ENCODE results near the gene PCSK4.
A peak's percentile ranks its signal among the peaks of the same experiment; 100 is the strongest.
"Not testable (repeated sequence)": the region's sequence is repeated elsewhere in the genome, so short reads cannot be mapped to it uniquely, and the experiment has no call there.

The PCSK4 gene

DNA sequence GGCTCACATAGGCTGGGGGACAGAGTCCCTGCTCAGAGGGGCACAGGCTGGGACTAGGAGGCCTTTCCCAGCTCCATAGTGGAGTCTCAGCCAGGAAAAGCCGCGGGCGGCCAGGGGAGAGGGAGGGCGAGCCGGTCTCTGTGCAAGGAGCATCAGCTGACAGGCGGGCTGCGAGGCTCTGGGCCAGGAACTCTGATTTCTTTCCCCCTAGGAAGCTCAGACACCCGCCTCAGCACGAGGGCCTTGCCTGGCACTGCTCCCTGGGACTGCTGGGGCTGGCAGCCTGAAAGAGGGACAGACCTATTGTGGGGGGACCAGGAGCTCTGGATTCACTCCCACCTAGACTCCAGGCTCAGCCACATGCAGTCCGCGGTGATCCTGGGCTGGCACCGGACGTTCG lies 31.5 kb upstream of the PCSK4 start:
- DNase-seq, result no peak

DNA sequence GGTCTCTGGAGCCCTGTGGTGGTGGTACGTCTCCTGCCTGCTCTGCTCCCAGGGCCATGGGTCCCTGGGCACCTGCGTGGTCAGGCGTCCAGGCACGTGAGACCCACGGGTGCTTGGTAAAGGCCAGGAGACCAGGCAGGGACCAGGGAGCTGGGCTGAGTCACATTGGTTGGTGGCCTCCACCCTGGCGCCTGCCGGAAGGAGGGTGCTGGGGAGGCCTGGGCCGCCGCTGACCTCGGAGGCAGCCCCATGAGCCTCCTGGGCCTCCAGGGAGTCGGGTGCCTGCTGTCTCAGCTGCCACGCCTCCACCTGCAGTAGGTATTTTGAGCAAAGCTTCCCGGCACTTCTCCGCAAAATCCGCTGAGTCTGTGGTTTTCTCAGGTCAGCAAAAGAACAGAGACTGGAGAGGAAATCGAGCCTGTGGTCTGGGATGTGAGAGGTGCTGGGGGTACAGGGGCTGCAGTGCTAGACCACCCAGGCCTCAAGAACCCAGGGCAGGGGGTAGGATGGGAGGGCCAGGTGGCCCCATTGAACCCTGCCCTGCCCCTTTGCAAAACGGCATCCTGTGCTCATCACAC lies 30.1 kb upstream of the PCSK4 start:
- no peak for DNase-seq

DNA sequence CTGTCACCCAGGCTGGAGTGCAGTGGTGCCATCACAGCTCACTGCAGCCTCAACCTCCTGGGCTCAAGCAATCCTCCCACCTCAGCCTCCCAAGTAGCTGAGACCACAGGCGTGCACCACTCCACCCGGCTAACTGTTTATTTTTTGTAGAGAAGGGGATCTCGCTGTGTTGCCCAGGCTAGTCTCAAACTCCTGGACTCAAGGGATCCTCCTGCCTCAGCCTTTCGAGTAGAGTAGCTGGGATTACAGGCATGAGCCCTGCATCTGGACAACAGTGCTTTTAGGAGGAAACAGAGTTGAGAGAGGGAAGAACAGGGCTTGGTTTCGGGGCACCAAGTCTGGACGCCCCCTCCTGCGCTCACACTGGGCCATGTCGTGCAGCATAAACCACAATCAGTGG lies 29.7 kb upstream of the PCSK4 start:
- not testable (repeated sequence) for DNase-seq

DNA sequence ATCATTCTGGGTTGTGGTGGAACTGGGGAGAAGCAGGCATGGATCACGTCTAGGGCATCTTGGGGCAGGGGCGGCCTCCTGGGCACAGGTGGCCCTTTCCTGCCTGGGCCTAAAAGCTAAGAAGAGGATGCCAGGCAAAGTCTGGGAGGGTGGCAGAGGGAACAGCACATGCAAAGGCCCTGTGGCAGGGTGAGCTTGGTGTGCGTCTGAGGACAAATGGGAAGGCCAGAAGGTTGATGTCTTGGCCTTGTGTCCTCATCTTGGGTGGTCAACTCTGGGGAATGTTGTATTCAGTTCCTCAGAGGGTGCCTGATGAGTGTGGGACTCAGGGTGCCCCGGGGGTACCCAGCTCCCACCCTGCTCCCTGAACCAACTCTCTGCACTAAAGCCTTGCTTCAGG lies 28.3 kb upstream of the PCSK4 start:
- DNase-seq, result no peak

DNA sequence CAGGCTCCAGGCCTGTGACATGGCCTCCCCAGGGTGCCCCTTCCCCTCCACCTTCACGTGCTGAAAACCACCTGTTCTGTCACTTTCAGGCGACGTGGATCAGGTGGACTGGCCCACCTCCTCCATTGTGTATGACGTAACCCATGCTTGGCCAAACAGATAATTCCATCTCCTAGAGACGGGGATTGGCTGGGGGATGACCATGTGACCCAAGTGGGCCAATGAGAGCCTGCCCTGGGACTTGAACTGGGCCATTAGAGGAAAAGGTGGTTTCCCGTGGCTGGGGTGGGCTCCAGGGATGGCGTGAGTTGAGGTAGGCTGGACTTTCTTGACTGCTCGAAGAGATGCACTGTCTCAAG lies 26.2 kb upstream of the PCSK4 start:
- DNase-seq, result no peak

DNA sequence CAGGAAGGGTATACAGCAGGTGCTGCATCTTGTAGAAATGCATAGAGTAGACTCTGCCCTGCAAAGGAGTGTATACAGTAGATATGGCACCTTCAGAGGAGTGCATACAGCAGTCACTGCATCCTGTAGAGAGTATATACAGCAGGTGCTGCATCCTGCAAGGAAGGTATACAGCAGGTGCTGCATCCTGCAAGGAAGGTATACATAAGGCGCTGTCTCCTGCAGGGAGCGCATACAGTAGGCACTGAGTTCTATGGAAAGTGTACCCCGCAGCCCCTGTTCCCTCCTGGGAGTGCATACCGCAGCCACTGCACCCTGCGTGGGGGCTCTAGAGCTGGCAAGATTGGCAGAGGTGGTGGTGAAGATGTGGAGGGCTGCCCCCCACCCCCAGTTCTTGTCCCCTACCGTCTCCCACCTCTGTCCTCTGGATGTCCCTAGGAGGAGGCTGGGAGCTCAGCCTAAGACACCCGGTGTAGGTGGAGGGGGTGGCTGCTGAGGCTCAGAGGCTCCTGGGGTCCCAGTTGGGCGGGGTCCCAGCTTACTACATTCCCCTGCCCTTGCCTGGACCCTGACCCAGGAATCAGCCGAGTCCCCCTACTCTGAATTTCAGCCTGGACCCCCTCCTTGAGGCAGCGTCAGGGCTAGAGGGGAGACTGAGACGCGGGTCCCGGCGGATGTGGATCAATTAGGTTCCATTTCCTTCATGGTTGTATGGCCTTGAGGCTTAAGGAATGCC lies 25.0 kb upstream of the PCSK4 start:
- no peak for DNase-seq

DNA sequence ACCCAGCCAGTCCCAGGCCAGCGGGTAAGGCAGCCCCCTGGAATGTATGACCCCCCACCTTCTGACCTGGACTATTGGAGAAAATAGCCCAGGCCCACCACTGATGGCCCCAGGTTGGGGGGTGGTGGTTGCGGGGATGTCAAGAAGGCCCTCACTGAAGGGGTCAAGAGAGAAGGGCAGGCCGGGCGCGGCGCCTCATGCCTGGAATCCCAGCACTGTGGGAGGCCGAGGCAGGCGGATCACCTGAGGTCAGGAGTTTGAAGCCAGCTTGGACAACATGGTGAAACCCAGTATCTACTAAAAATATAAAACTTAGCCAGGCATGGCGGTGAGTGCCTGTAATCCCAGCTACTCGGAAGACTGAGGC lies 24.1 kb upstream of the PCSK4 start:
- no peak for DNase-seq

DNA sequence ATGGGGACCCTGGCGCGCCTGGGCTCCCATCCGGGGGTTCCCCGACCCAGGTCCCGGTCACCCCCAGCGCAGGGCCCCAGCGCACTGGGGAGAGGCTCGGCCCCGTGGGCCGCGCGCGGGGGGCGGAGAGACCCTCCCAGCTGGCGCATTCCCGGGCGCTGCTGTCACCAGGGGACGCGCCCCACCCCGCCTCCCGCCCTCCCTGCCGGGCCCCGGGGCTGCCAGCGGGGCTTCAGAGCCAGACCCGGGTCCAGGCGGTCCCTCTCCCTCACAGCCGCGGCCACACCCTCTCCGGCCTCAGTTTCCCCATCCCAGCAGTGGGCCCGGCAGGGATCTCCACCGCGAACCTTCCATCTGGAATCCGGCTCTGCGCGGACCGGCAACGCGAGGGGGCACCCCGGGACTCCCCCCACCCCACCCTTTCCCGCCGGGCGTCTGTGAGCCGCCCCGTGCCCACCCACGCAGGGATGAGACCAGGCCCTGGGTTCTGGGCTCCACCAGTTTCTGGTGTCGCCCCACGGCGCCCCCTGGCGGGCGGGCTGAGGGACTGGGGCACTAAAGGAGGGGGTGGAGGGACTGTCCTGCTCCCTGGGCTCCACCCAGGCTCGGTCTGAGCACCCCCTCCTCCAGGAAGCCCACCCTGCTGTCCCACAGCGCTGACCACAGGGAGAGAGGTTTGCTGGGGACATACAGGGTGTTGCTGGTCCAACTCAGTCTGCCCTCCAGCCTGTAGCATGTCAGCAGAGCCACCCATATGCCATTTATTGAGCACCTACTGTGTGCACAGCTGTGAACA lies 23.5 kb upstream of the PCSK4 start:
- DNase-seq, result peak; percentile 66

DNA sequence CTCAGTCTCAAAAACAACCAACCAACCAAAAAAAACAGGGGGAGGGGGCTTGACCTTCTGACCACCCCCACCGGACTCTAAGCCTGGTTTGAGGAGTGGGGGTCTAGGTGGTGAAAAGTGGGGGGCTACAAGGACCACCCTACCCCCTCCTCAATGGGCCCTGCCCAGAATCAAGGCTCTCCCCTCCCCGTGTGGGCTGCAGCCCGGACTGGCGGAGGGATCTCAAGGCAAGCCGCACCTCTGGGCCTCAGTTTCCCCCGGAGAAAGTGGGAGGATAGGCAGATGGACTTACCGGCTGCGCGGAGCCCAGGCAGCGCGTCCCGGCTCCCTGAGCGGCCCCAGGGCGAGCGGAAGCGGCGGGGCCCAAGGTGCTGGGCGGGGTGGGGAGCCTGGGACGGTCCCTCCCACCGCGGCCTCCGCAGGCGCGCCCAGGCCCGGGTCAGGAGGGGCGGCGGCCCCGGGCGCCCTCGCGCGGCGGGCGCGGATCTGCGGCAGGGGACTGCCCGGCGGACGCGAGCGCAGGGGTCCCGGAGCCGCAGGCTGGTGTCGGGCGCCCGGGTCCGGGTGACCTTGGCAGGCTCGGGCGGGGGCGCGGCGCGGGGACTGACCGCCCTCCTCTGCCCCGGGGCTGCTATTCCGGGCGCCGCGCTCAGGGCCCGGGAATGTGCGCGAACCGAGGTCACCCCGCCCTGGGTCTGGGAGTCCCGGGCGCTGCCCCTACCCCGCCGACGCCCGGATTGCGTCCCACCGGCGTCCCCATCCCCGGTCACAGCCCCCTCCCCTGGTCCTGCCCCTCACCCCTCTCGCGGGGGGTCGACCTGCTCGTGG lies 22.7 kb upstream of the PCSK4 start, which contains the start of gene ADAMTSL5:
ADAMTSL5 (minus strand) TSS at position 349 of the 828 bp plus-strand sequence. CDS start 2,076 bp downstream, outside the sequence.
- DNase-seq, result peak; percentile 47

DNA sequence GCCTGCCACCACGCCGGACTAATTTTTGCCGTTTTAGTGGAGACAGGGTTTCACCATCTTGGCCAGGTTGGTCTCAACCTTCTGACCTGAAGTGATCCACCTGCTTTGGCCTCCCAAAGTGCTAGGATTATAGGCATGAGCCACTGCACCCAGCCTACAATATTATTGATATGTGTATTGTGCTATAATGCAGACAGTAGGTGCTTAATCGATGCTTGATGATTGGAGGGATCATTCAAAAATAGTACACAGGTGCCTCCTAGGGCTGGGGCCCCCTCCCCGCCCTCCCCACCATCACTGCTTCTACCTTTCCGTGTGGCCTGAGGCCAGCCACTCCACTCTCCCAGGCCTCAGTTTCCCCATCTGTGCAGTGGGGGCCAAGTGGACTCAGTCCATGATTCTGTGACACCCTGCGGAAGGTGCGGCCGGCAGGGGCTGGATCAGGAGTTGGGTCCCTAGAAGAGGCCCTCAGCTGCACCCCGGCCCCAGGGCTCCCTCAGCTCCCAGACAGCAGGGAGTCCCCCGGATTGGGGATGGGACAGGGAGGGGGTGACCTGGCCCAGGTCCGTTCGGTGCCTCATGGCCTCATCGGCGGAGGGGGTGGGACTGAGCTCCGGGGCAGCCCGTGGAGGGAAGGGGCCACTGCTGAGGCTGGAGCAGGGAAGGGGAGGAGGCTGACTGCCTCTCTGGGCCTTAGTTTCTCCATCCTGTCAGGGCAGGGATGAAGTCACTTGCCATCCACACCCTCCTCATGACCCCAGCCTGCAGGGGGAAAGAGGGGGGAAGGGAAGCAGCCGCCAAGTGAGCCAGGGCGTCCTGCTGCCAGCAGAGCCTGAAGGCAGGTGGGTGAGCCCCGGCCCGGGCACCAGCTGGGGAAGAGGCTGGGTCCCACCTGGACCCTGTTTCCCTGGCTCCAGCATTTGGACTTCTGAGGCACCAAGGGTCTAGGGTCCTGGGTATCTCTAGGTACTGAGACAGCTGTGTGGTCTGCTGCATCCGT lies 21.5 kb upstream of the PCSK4 start:
- DNase-seq, result no peak

DNA sequence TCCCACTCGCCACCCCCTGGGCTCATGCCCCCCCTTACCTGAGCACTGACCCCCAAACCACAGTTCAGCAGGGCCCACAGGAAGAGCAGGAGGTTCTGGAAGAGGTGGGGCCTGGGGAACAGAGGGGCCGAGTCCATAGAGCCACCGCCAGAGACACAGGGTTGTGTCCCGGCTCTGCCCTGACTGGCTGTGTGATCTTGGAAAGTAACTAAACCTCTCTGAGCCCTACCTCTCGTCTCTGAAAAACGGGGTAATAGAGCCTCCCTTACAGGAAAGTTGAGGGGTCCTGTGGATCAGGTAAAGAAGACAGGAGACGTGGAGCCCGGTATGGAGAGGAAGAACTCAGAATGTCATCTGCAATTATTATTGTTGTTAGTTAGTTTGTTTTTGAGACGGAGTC lies 20.7 kb upstream of the PCSK4 start:
- no peak for DNase-seq

DNA sequence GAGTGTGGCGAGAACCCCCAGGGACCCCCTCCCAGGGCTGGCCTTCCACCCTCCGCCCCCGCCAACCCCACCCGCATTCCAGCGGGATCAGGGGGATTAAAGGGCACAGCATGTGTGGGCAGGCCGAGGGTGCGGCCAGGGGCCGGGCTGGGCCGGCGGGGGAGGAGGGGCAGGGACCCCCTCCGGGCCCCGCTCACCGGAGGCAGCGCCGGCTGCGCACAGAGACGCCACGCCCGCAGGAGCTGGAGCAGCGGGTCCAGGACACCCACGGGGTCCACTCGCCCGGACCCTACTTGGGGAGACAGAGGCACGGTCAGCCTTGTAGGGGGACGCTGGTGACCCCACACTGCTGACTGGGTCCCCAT lies 20.3 kb upstream of the PCSK4 start:
- DNase-seq, result no peak

DNA sequence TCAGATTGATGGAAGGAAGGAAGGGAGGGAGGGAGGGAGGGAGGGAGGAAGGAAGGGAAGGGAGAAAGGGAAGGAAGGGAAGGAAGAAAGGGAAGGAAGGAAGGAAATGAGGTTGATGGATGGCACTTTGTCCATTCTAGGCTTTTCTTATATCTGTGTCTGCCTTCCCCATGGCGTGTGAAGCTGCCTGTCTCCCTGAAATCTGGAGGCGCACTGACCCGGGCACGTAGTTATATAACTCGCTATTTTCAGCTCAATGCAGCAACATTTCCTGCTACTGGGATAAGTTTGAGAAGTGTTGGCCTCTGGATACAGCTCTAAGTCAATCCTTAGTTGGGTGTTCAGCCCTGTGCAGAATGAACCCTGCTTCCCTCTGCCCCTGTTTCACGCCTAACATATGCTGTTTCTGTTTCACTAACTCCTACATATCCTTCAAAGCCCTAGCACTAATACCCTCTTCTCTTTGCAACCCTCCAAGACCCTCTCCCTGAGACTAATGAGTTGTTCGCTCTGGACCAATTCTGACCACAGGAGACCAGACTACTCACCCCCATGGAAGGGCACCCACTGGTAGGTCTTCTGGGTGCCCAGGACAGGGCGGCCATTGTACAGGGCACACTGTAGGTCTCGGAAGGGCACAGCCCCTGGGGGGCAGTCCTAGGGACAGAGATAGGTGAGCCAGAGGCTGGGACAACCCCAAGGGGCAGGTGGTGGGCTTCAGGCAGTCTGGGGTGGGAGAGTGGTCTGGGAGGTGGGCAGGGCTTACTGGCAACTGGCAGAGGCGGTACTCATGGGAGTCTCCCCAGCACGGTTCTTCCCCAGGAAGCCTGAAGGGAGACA lies 19.7 kb upstream of the PCSK4 start:
- DNase-seq, result no peak

DNA sequence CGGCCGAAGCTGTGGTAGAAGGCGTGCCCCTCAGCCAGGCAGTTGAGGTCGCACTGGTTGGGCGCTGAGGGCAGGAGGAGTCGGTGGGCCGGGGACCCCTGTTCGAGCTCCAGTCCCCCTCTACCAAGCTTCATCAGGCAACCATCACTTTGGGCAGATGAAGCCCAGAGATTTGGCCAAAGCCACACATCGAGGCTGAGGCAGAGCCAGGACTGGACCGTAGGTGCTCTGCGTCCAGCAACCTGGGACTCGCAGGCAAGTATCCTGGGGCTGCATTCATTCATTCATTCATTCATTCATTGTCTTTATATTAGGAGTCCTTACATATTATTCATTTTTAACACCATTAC lies 18.3 kb upstream of the PCSK4 start:
- DNase-seq, result no peak

DNA sequence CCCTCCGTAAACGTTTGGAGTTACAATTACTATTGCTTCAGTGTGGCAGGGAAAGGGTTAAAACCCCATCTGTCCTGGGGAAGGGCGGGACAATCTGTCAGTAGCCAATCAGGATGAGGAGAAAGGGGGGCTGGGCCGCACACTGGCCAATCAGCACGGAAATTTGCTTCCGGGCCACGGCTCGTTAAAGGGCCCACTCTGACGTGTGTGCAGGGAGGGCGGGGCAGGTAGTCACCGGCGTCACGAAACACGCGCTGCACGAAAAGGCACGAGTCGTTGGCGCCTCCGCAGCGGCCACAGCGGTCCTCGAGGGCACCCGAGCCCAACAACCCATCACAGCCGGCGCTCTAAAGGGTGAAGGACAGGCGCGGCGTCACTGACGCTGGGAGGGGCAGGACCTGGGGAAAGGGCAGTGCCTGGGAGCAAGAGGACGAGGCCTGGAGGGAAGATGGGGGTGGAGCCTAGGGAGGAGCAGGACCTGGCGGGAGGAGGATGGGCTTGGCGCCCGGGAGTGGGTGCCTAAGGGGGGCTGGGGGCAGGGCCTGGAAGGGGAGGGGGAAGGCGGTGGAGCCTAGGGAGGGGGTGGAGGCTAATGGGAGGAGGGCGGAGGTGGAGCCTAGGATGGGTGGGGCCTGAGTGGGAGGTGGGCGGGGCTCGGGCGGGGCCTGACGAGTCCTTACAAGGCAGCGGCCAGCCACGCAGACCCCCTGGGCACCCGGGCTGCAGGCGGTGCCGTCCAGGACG lies 17.8 kb upstream of the PCSK4 start:
- peak; percentile 88 for DNase-seq

DNA sequence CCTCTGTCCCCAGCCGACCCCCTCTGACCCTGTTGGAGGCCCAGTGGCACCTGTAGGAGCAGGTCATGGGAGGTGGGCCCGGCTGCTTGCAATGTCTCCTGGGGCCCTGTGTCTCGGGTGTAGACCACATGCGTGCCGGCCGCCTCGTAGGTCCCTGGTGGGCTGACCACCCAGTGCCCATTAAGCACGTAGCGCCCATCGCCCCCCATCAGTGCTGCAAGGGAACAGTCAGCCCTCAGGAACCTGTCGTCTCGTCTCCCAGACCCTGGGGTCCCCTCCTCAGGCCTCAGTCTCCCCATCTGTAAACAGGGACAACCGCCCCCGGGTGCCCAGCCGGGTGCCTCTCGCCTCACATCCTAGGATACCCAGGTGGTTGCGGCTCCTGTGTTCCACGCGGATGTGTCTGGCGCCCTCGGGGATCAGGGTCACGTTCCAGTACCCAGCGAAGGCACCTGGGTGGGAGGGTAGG lies 17.1 kb upstream of the PCSK4 start:
- no peak for DNase-seq

DNA sequence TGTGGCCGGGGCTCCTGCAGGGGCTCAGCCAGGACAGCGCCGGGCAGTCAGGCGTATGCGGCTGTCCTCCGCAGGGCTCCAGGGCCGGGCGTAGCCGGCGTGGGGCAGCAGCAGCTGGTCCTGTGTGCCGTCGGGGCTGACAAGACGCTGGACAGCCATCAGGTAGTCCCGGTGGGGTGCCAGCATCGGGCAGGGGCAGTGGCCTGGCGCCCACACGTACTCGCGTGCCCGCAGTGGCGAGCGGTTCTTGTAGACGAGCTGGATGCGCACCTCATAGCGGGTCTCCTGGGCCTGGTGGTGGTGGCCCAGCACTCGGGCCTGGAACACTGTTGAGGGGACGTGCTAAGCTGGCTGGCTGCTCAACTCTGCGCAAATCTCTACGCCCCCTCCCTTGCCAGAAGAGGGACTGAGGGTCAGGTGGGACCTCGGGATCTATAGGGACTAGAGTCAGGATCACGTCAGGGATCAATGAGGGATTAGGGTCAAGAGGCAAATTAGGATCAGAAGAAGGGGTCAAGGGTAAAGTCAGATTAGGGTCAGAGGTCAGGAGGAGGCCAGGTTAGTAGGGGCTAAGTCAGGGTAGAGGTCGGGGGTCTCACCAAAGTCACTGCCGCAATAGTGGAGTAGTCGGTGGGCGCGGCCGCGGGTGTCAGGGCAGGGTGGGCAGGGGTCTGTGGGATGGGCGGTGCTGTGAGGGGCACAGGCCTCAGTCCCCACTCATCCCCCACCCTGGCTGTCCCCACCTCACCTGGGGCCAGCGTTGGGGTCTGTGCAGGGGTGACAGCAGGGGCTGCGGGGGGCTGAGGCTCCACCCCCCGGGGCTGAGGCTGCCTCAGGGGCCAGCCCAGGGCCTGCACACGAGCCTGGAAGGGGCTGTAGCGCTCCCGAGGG lies 16.1 kb upstream of the PCSK4 start:
- no peak for DNase-seq

DNA sequence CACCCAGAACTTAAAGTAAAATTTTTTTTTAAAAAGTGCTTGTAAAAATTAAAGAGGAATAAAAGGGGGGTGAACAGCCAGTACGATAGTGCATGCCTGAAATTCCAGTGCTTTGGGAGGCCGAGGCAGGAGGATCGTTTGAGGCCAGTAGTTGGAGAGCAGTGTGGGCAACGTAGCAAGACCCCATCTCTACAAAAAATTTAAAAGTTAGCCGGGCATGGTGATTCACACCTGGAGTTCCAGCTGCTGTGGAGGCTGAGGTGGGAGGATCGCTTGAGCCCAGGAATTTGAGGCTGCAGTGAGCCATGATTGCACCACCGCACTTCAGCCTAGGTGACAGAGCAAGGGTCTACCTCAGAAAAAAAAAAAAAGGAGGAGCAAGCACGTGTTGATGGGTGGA lies 14.9 kb upstream of the PCSK4 start:
- no peak for DNase-seq
